ENCODE measurements around the gene SPANXN4. TPM values are rescaled to one million over a fixed set of nuclear protein-coding genes. Genes with fewer than 3 reads are reported as not detected.

The SPANXN4 gene
- total RNA-seq, 2 experiments from 2014 or later: not detected

GRCh38 chrX:142978130-142978684 lies 47.5 kb upstream of the SPANXN4 start:
- Histone ChIP-seq H2AFZ (ENCODE audit: low read length) (no peak overlapping the region), H3K79me2 (ENCODE audit: insufficient read depth, low read depth, low read length) (no peaks in the 10 kb centered on the region), H3K4me2 (ENCODE audit: low read length) (no peak overlapping the region), H3K4me1 (ENCODE audit: insufficient read depth, low read length, poor library complexity, severe bottlenecking) (no peaks in the 10 kb centered on the region), H3K4me3 (ENCODE audit: low read depth, low read length, poor library complexity, severe bottlenecking) (no peak overlapping the region), H3K9me2 (ENCODE audit: insufficient read depth, low read length) (no peaks in the 10 kb centered on the region), H4K20me1 (ENCODE audit: insufficient read depth, low read length) (no peaks in the 10 kb centered on the region), H3K36me3 (ENCODE audit: insufficient read depth, low read length) (no peaks in the 10 kb centered on the region), H3K27ac (ENCODE audit: low read depth, low read length, poor library complexity, severe bottlenecking) (no peak overlapping the region), H3K9me3 (ENCODE audit: low read length) (no peaks in the 10 kb centered on the region)
- TF ChIP-seq EZH2phosphoT487 (IDR thresholded peaks at IDR 0.05; ENCODE audit: borderline replicate concordance, low read depth, low read length): no peak
- no peak for TF ChIP-seq CTCF (conservative IDR thresholded peaks at IDR 0.05; ENCODE audit: low read length)
- intact Hi-C loops (cut with micrococcal nuclease; ENCODE audit: unreplicated experiment): no loop called here
- POLR2A ChIA-PET: no interaction called here
- no peak for DNase-seq (ENCODE audit: low spot score)
- BruUV-seq (replicated peaks): no TSS peak
- CTCF ChIA-PET (ENCODE audit: unreplicated experiment): no interaction called here

GRCh38 chrX:142982679-142983078 lies 43.0 kb upstream of the SPANXN4 start:
- ChIA-PET CTCF (ENCODE audit: unreplicated experiment) (no interaction called here), POLR2A (no interaction called here)
- H2AFZ ChIP-seq (ENCODE audit: low read length): no peak overlapping the region
- H3K4me1 ChIP-seq (ENCODE audit: insufficient read depth, low read length, poor library complexity, severe bottlenecking): no peaks in the 10 kb centered on the region
- H3K9me3 ChIP-seq (ENCODE audit: low read length): no peaks in the 10 kb centered on the region
- H4K20me1 ChIP-seq (ENCODE audit: insufficient read depth, low read length): no peaks in the 10 kb centered on the region
- no peak overlapping the region for H3K4me3 ChIP-seq (ENCODE audit: low read depth, low read length, poor library complexity, severe bottlenecking)
- no peak overlapping the region for H3K27ac ChIP-seq (ENCODE audit: low read depth, low read length, poor library complexity, severe bottlenecking)
- intact Hi-C loops (cut with micrococcal nuclease; ENCODE audit: unreplicated experiment): no loop called here
- H3K9me2 ChIP-seq (ENCODE audit: insufficient read depth, low read length): no peaks in the 10 kb centered on the region
- no TSS peak for BruUV-seq (replicated peaks)
- H3K4me2 ChIP-seq (ENCODE audit: low read length): no peak overlapping the region
- no peaks in the 10 kb centered on the region for H3K79me2 ChIP-seq (ENCODE audit: insufficient read depth, low read depth, low read length)
- DNase-seq (ENCODE audit: low spot score): no peak
- H3K36me3 ChIP-seq (ENCODE audit: insufficient read depth, low read length): no peaks in the 10 kb centered on the region
- TF ChIP-seq EZH2phosphoT487 (IDR thresholded peaks at IDR 0.05; ENCODE audit: borderline replicate concordance, low read depth, low read length) (no peak), CTCF (conservative IDR thresholded peaks at IDR 0.05; ENCODE audit: low read length) (no peak)

- Histone ChIP-seq H2AFZ (ENCODE audit: low read length) (no peak overlapping the region), H3K4me2 (ENCODE audit: low read length) (no peak overlapping the region), H3K27ac (ENCODE audit: low read depth, low read length, poor library complexity, severe bottlenecking) (no peak overlapping the region), H3K4me3 (ENCODE audit: low read depth, low read length, poor library complexity, severe bottlenecking) (no peak overlapping the region), H3K36me3 (ENCODE audit: insufficient read depth, low read length) (no peaks in the 10 kb centered on the region), H3K9me3 (ENCODE audit: low read length) (no peaks in the 10 kb centered on the region), H4K20me1 (ENCODE audit: insufficient read depth, low read length) (no peaks in the 10 kb centered on the region), H3K79me2 (ENCODE audit: insufficient read depth, low read depth, low read length) (no peaks in the 10 kb centered on the region), H3K4me1 (ENCODE audit: insufficient read depth, low read length, poor library complexity, severe bottlenecking) (no peaks in the 10 kb centered on the region), H3K9me2 (ENCODE audit: insufficient read depth, low read length) (no peaks in the 10 kb centered on the region)
- BruUV-seq (replicated peaks): no TSS peak
- intact Hi-C loops (cut with micrococcal nuclease; ENCODE audit: unreplicated experiment): no loop called here
- DNase-seq (ENCODE audit: low spot score): no peak
- POLR2A ChIA-PET: interaction anchor here (0.7 kb wide), 1 partner anchor 11 kb away, joined by 3 read pairs; no protein-coding TSS in a partner anchor
- CTCF ChIA-PET (ENCODE audit: unreplicated experiment): no interaction called here
- TF ChIP-seq EZH2phosphoT487 (IDR thresholded peaks at IDR 0.05; ENCODE audit: borderline replicate concordance, low read depth, low read length) (no peak), CTCF (conservative IDR thresholded peaks at IDR 0.05; ENCODE audit: low read length) (no peak)
These were observed 30.7 kb upstream of the SPANXN4 start for GRCh38 chrX:142994988-142995387.
